Left hindlimb (tissue), 1 donor: ENCODE measurements around the gene SETD1A.

Experiments used
- DNase-seq: peaks from one replicate; pipeline ENCODE4 v3.0.0-alpha.2; 2018

Gene SETD1A

GRCh38 chr16:30956601-30957455 is 726 bp upstream of the SETD1A start:
- peak; percentile 90 for DNase-seq

GRCh38 chr16:30958175-30959079 is 873 bp downstream of the SETD1A start:
- DNase-seq: peak; percentile 80

GRCh38 chr16:30961384-30961783 is 3.8 kb downstream of the SETD1A start:
- no peak for DNase-seq

GRCh38 chr16:30963925-30964511 is 6.5 kb downstream of the SETD1A start:
- no peak for DNase-seq

GRCh38 chr16:30964574-30965226 is 7.1 kb downstream of the SETD1A start:
- DNase-seq: no peak

- DNase-seq: no peak
Measured at GRCh38 chr16:30965436-30965835, 7.9 kb downstream of the SETD1A start.

GRCh38 chr16:30966033-30966619 is 8.6 kb downstream of the SETD1A start:
- no peak for DNase-seq

- DNase-seq: no peak
Measured at GRCh38 chr16:30967795-30968194, 10.2 kb downstream of the SETD1A start.

GRCh38 chr16:30969246-30969842 is 11.8 kb downstream of the SETD1A start:
- DNase-seq: no peak

- DNase-seq: no peak
Measured at GRCh38 chr16:30971298-30971697, 13.7 kb downstream of the SETD1A start.

- no peak for DNase-seq
Measured at GRCh38 chr16:30972872-30973271, 15.3 kb downstream of the SETD1A start.

GRCh38 chr16:30974348-30974747 is 16.8 kb downstream of the SETD1A start:
- no peak for DNase-seq

- no peak for DNase-seq
Measured at GRCh38 chr16:30976486-30976885, 18.9 kb downstream of the SETD1A start.

- DNase-seq: no peak
Measured at GRCh38 chr16:30977502-30977901, 19.9 kb downstream of the SETD1A start.

- no peak for DNase-seq
Measured at GRCh38 chr16:30979170-30980022, 21.8 kb downstream of the SETD1A start.

- DNase-seq: no peak
Measured at GRCh38 chr16:30980023-30980371, 22.4 kb downstream of the SETD1A start.

GRCh38 chr16:30980434-30980833 is 22.9 kb downstream of the SETD1A start:
- DNase-seq: no peak

- no peak for DNase-seq
Measured at GRCh38 chr16:30980959-30981358, 23.4 kb downstream of the SETD1A start.

- DNase-seq: no peak
Measured at GRCh38 chr16:30982548-30983288, 25.2 kb downstream of the SETD1A start.

GRCh38 chr16:30983289-30983889 is 25.8 kb downstream of the SETD1A start:
- no peak for DNase-seq
